Natural killer cell (primary cell): ENCODE data around the gene CLPTM1. TPM values are rescaled to one million over a fixed set of nuclear protein-coding genes. Genes with fewer than 3 reads are reported as not detected.

Source experiments
- ATAC-seq, 3 donors: fragments of 150-1000 bp in 2 of 3; fragments of 200-7000 bp in 1 of 3; cut with Tn5 transposase; 1 replicate in 1 of 3; 2 replicates in 2 of 3; pipeline ENCODE4 v1.10.0; 2021; ENCODE audit warnings: mild to moderate bottlenecking in 2 of 3, moderate library complexity in 2 of 3
- DNase-seq, 2 donors: peaks; one replicate each; pipeline versions ENCODE4 v3.0.0 to v3.0.0-alpha.2; 2013 to 2021; ENCODE audit warnings: mixed read lengths in 1 of 2
- H3K27ac ChIP-seq: one replicate; pipeline ENCODE4 v1.5.1; 2013; ENCODE audit warnings: mild to moderate bottlenecking, low read length
- H3K27me3 ChIP-seq: one replicate; pipeline ENCODE4 v1.6.1; 2013; ENCODE audit warnings: low read length; ENCODE audit not compliant: control insufficient read depth, insufficient read depth
- H3K36me3 ChIP-seq: one replicate; pipeline ENCODE4 v1.6.1; 2013; ENCODE audit warnings: low read length; ENCODE audit not compliant: control insufficient read depth, insufficient read depth
- H3K4me1 ChIP-seq: one replicate; pipeline ENCODE4 v1.6.1; 2013; ENCODE audit warnings: low read length; ENCODE audit not compliant: control insufficient read depth, insufficient read depth
- H3K4me3 ChIP-seq: one replicate; pipeline ENCODE4 v1.5.1; 2013; ENCODE audit warnings: low read length
- H3K9me3 ChIP-seq: one replicate; pipeline ENCODE4 v1.6.1; 2013; ENCODE audit warnings: low read length; ENCODE audit not compliant: control insufficient read depth, insufficient read depth
- H3K27ac Mint-ChIP-seq, 2 donors: one replicate each; pipeline ENCODE4 v1.8.0; 2022; ENCODE audit warnings: mild to moderate bottlenecking in 2 of 2, mixed read lengths in 2 of 2, moderate library complexity in 1 of 2
- H3K27me3 Mint-ChIP-seq, 2 donors: one replicate each; pipeline ENCODE4 v1.8.0; 2022; ENCODE audit warnings: low read depth in 2 of 2, mixed read lengths in 2 of 2
- H3K36me3 Mint-ChIP-seq: one replicate; pipeline ENCODE4 v1.8.0; 2022; ENCODE audit warnings: mixed read lengths
- H3K4me1 Mint-ChIP-seq, 2 donors: one replicate each; pipeline ENCODE4 v1.8.0; 2022; ENCODE audit warnings: mixed read lengths in 2 of 2
- H3K4me3 Mint-ChIP-seq: one replicate; pipeline ENCODE4 v1.8.0; 2022; ENCODE audit warnings: mild to moderate bottlenecking, moderate library complexity, mixed read lengths
- H3K9me3 Mint-ChIP-seq, 2 donors: one replicate each; pipeline ENCODE4 v1.8.0; 2022; ENCODE audit warnings: mixed read lengths in 2 of 2
- WGBS: methylation state at CpG from one replicate; pipeline ENCODE4 v1.1.7; 2013; ENCODE audit warnings: missing lambda C conversion rate; ENCODE audit not compliant: insufficient coverage; 5-methylcytosine and 5-hydroxymethylcytosine counted together
- intact Hi-C: fragments of 100-400 bp; cut with micrococcal nuclease; formaldehyde crosslinking; loops from one replicate; pipeline ENCODE4 v1.14.2; 2022
- total RNA-seq, 4 donors: library from RNA; stranded (reverse); fragments of 120-200 nt in 1 of 4; gene quantifications; one replicate each; pipeline versions ENCODE4 v1.2.3 to v1.2.4, GENCODE V29; 2013 to 2022
- TF ChIP-seq, protein P1 (sequence below): fragments of 200-600 bp; IDR thresholded peaks from one replicate; pipeline ENCODE4 v1.8.0; 2022; ENCODE audit warnings: antibody characterized with exemption

CLPTM1 gene
- total RNA-seq, 3 donors from 2014 or later (not counting 1 experiment from before 2014, with no cell fraction given) = 97.1 to 125 (median 120) TPM

DNA sequence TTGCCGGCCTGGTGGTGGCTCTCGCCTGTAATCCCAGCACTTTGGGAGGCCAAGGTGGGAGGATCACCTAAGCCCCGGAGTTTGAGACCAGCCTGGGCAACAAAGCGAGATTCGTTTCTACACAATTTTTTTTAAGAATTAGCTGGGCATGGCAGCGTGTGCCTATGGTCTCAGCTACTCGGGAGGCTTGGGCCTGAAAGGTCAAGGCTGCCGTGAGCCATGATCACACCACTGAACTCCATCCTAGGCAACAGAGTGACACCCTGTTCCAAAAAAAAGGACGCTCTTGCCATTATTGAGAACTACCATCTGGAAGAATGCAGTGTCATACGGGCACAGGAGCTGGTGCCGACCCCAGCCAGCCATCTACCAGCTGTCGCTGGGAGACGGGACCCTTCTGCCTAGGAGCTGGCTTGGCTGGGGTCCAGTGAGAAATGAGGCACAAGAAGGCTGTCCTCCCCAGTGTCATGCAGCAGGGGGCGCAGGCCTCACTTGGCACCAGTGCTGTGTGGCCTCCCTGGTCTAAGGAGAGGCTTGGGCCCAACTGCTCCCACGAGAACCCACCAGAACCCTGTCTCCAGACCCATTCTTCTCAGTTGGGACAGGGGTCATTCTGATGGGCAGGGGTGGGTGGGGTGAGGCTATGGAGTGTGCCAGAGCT, 33.8 kb downstream of the CLPTM1 start:
- H3K27ac ChIP-seq = no peak overlapping the region
- H3K4me3 Mint-ChIP-seq = no peak overlapping the region
- peak; percentile 70 to 89 (median 71) for ATAC-seq
- no peaks in the 10 kb centered on the region for H3K27me3 ChIP-seq
- H3K4me1 Mint-ChIP-seq = peaks cover 9 to 27% of the 10 kb centered on the region in 2 donors
- H3K4me1 ChIP-seq = peaks cover 32% of the 10 kb centered on the region
- H3K27me3 Mint-ChIP-seq = no peaks in the 10 kb centered on the region
- WGBS = 93% methylated on average over 15 of the region's 15 CpGs
- intact Hi-C loops = loop anchor here (1.0 kb wide), 2 partner anchors 70 to 349 kb away; no protein-coding TSS in a partner anchor
- H3K4me3 ChIP-seq = no peak overlapping the region
- no peaks in the 10 kb centered on the region for H3K9me3 ChIP-seq
- H3K36me3 ChIP-seq = peaks cover 69% of the 10 kb centered on the region
- no peaks in the 10 kb centered on the region for H3K36me3 Mint-ChIP-seq
- no peaks in the 10 kb centered on the region for H3K9me3 Mint-ChIP-seq
- H3K27ac Mint-ChIP-seq = peak overlapping the region in 1 of 2 donors; percentile 13
- TF ChIP-seq, protein P1, sequence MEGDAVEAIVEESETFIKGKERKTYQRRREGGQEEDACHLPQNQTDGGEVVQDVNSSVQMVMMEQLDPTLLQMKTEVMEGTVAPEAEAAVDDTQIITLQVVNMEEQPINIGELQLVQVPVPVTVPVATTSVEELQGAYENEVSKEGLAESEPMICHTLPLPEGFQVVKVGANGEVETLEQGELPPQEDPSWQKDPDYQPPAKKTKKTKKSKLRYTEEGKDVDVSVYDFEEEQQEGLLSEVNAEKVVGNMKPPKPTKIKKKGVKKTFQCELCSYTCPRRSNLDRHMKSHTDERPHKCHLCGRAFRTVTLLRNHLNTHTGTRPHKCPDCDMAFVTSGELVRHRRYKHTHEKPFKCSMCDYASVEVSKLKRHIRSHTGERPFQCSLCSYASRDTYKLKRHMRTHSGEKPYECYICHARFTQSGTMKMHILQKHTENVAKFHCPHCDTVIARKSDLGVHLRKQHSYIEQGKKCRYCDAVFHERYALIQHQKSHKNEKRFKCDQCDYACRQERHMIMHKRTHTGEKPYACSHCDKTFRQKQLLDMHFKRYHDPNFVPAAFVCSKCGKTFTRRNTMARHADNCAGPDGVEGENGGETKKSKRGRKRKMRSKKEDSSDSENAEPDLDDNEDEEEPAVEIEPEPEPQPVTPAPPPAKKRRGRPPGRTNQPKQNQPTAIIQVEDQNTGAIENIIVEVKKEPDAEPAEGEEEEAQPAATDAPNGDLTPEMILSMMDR = peak; percentile 57
- DNase-seq = peak; percentile 48 to 82

DNA sequence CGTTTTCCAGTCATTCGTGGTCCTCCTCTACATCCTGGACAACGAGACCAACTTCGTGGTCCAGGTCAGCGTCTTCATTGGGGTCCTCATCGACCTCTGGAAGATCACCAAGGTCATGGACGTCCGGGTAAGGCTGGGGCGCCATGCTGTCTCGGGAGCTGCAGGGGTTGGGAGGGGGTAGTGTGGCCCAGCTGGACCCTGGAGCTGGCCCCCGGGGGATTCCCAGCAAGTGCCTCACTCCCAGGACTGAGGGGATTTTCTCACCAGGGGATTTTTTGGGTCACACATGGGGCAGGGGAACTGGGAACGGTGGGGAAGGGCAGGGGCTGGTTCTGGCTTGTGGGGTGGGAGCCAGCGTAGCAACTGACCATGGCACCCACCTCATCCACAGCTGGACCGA, 35.3 kb downstream of the CLPTM1 start:
- no peak for ATAC-seq
- no peak overlapping the region for H3K4me3 ChIP-seq
- H3K36me3 ChIP-seq = peaks cover 60% of the 10 kb centered on the region
- no peaks in the 10 kb centered on the region for H3K27me3 Mint-ChIP-seq
- no peak overlapping the region for H3K27ac Mint-ChIP-seq
- H3K9me3 Mint-ChIP-seq = no peaks in the 10 kb centered on the region
- TF ChIP-seq, protein P1 = no peak
- H3K4me1 Mint-ChIP-seq = peaks cover 0 to 16% of the 10 kb centered on the region in 2 donors
- intact Hi-C loops = no loop called here
- no peak for DNase-seq
- no peak overlapping the region for H3K4me3 Mint-ChIP-seq
- no peak overlapping the region for H3K27ac ChIP-seq
- WGBS = 94% methylated on average over 14 of the region's 14 CpGs
- H3K9me3 ChIP-seq = no peaks in the 10 kb centered on the region
- H3K36me3 Mint-ChIP-seq = no peaks in the 10 kb centered on the region
- H3K4me1 ChIP-seq = peaks cover 18% of the 10 kb centered on the region
- H3K27me3 ChIP-seq = no peaks in the 10 kb centered on the region

DNA sequence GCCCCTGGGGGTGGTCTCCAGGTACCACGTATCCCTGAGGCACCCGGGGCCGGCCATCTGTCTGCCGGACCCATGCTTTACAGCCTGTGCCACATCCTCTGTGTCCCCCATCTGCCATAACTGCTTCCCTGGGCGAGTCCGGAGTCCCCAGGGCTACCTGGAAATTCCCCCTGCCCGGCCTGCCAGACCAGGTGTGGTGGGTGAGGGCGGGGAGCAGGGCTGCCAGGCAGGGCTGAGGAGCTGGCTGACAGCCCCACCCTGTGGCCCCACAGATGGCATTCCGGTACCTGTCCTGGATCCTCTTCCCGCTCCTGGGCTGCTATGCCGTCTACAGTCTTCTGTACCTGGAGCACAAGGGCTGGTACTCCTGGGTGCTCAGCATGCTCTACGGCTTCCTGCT, 35.8 kb downstream of the CLPTM1 start:
- WGBS = 94% methylated on average over 12 of the region's 12 CpGs
- intact Hi-C loops = no loop called here
- H3K4me1 ChIP-seq = peaks cover 13% of the 10 kb centered on the region

More for the DNA sequence above, 35.8 kb downstream of the CLPTM1 start:
- H3K27ac ChIP-seq = no peak overlapping the region
- no peaks in the 10 kb centered on the region for H3K27me3 ChIP-seq
- H3K9me3 Mint-ChIP-seq = no peaks in the 10 kb centered on the region
- H3K36me3 Mint-ChIP-seq = no peaks in the 10 kb centered on the region
- no peaks in the 10 kb centered on the region for H3K27me3 Mint-ChIP-seq
- no peak for ATAC-seq
- peaks cover 0 to 16% of the 10 kb centered on the region in 2 donors for H3K4me1 Mint-ChIP-seq
- no peak for DNase-seq
- TF ChIP-seq, protein P1 = no peak
- no peaks in the 10 kb centered on the region for H3K9me3 ChIP-seq
- H3K27ac Mint-ChIP-seq = no peak overlapping the region
- H3K36me3 ChIP-seq = peaks cover 55% of the 10 kb centered on the region
- H3K4me3 ChIP-seq = no peak overlapping the region
- H3K4me3 Mint-ChIP-seq = no peak overlapping the region
